IMR-90 (cell line): ENCODE results near the gene DRC7. TPM values are rescaled to one million over a fixed set of nuclear protein-coding genes. Genes with fewer than 3 reads are reported as not detected.

Experiments
- ATAC-seq: fragments of 200-7000 bp; cut with Tn5 transposase; 2 replicates; pipeline ENCODE4 v1.9.1; 2020; ENCODE audit warnings: low read depth, mild to moderate bottlenecking, moderate library complexity
- BruUV-seq: library from RNA; stranded (reverse); fragments of 400-500 nt; replicated peaks from 2 replicates; lab custom pipeline; 2021; lab: Mats Ljungman, UMichigan
- CTCF ChIA-PET: fragments of 300-600 bp; formaldehyde crosslinking; extraction: SDS; loops from one replicate; lab custom pipeline; 2021; ENCODE audit warnings: antibody characterized with exemption; lab: Yijun Ruan, JAX
- POLR2A ChIA-PET: fragments of 300-600 bp; sonication (Branson Sonifier 250); formaldehyde crosslinking; loops from one replicate; lab custom pipeline; 2022; ENCODE audit warnings: antibody characterized with exemption; ENCODE audit not compliant: unreplicated experiment; lab: Charles Lee
- DNase-seq: peaks from one replicate; pipeline ENCODE4 v3.0.0; 2013
- H2AFZ ChIP-seq: replicated peaks from 2 replicates; pipeline ENCODE3; 2013; ENCODE audit warnings: low read length, mild to moderate bottlenecking; ENCODE audit not compliant: poor library complexity
- H2AK5ac ChIP-seq: 2 replicates; pipeline ENCODE4 v1.6.1; 2013; ENCODE audit warnings: low read depth, low read length, inconsistent platforms
- H2AK9ac ChIP-seq: replicated peaks from 2 replicates; pipeline ENCODE3; 2013; ENCODE audit warnings: mild to moderate bottlenecking, low read depth, low read length, moderate library complexity; ENCODE audit not compliant: poor library complexity
- H2BK120ac ChIP-seq: 2 replicates; pipeline ENCODE4 v1.6.1; 2013; ENCODE audit warnings: low read depth, low read length, inconsistent platforms
- H2BK15ac ChIP-seq: 3 replicates; pipeline ENCODE4 v1.6.1; 2013; ENCODE audit warnings: low read depth, low read length, inconsistent platforms
- H2BK20ac ChIP-seq: 2 replicates; pipeline ENCODE4 v1.6.1; 2013; ENCODE audit warnings: low read depth, mild to moderate bottlenecking, inconsistent platforms, low read length, moderate library complexity
- H2BK5ac ChIP-seq: 2 replicates; pipeline ENCODE4 v1.6.1; 2013; ENCODE audit warnings: mild to moderate bottlenecking, low read depth, low read length, inconsistent platforms; ENCODE audit not compliant: poor library complexity, severe bottlenecking
- H3K14ac ChIP-seq: replicated peaks from 2 replicates; pipeline ENCODE4 v1.6.1; 2013; ENCODE audit warnings: low read depth, low read length, inconsistent platforms
- H3K18ac ChIP-seq: 2 replicates; pipeline ENCODE4 v1.6.1; 2013; ENCODE audit warnings: low read depth, low read length, control low read depth
- H3K23ac ChIP-seq: 2 replicates; pipeline ENCODE4 v1.6.1; 2013; ENCODE audit warnings: low read depth, low read length, inconsistent platforms
- H3K27ac ChIP-seq: 2 replicates; pipeline ENCODE4 v1.5.1; 2013; ENCODE audit warnings: mild to moderate bottlenecking, control low read depth, low read length; ENCODE audit not compliant: insufficient read depth
- H3K27me3 ChIP-seq: 2 replicates; pipeline ENCODE4 v1.6.1; 2013; ENCODE audit warnings: low read length; ENCODE audit not compliant: control insufficient read depth, insufficient read depth
- H3K36me3 ChIP-seq: 2 replicates; pipeline ENCODE4 v1.6.1; 2013; ENCODE audit warnings: low read length, mixed read lengths; ENCODE audit not compliant: control insufficient read depth, insufficient read depth
- H3K4ac ChIP-seq: 2 replicates; pipeline ENCODE4 v1.6.1; 2013; ENCODE audit warnings: low read depth, low read length, inconsistent platforms
- H3K4me1 ChIP-seq: 2 replicates; pipeline ENCODE4 v1.6.1; 2013; ENCODE audit warnings: low read length, mixed read lengths; ENCODE audit not compliant: control insufficient read depth, insufficient read depth
- H3K4me2 ChIP-seq: 2 replicates; pipeline ENCODE4 v1.6.1; 2013; ENCODE audit warnings: low read depth, mild to moderate bottlenecking, control low read depth, low read length, moderate library complexity
- H3K4me3 ChIP-seq: 2 replicates; pipeline ENCODE4 v1.5.1; 2013; ENCODE audit warnings: low read depth, mild to moderate bottlenecking, control low read depth, low read length, moderate library complexity; ENCODE audit not compliant: insufficient read depth
- H3K56ac ChIP-seq: 2 replicates; pipeline ENCODE4 v1.6.1; 2013; ENCODE audit warnings: low read length, inconsistent platforms; ENCODE audit not compliant: insufficient read depth; ENCODE audit errors: extremely low read depth
- H3K79me1 ChIP-seq, 2 experiments: 2 replicates each; pipeline ENCODE4 v1.6.1; 2013; ENCODE audit warnings: low read length in 2 of 2, inconsistent platforms in 1 of 2, low read depth in 1 of 2
- H3K9ac ChIP-seq: 2 replicates; pipeline ENCODE4 v1.6.1; 2013; ENCODE audit warnings: low read depth, low read length, control low read depth
- H3K9me1 ChIP-seq: 2 replicates; pipeline ENCODE4 v1.6.1; 2013; ENCODE audit warnings: low read length, inconsistent platforms; ENCODE audit not compliant: insufficient read depth
- H3K9me3 ChIP-seq: 2 replicates; pipeline ENCODE4 v1.6.1; 2013; ENCODE audit warnings: low read length; ENCODE audit not compliant: control insufficient read depth, insufficient read depth
- H4K20me1 ChIP-seq: 2 replicates; pipeline ENCODE4 v1.6.1; 2013; ENCODE audit warnings: low read length, inconsistent platforms; ENCODE audit not compliant: insufficient read depth
- H4K5ac ChIP-seq: 2 replicates; pipeline ENCODE4 v1.6.1; 2013; ENCODE audit warnings: mild to moderate bottlenecking, low read depth, low read length, control low read depth
- H4K8ac ChIP-seq, 2 experiments: 2 replicates each; pipeline ENCODE4 v1.6.1; 2013; ENCODE audit warnings: low read depth in 2 of 2, low read length in 2 of 2, control low read depth in 1 of 2, inconsistent platforms in 1 of 2
- H4K91ac ChIP-seq: 2 replicates; pipeline ENCODE4 v1.6.1; 2013; ENCODE audit warnings: low read depth, low read length, inconsistent platforms; ENCODE audit not compliant: insufficient read depth
- BHLHE40 ChIP-seq: fragments of 150-350 bp; IDR thresholded peaks from 2 replicates; pipeline ENCODE4 v1.6.1; 2016; ENCODE audit warnings: mild to moderate bottlenecking, low read depth, low read length
- CEBPB ChIP-seq: IDR thresholded peaks from 2 replicates; pipeline ENCODE4 v1.6.1; 2012; ENCODE audit warnings: low read depth, low read length, improper control_type of control experiment
- CHD1 ChIP-seq: IDR thresholded peaks from 2 replicates; pipeline ENCODE4 v1.6.1; 2012; ENCODE audit warnings: low read depth, low read length, improper control_type of control experiment
- CTCF ChIP-seq: conservative IDR thresholded peaks from 2 replicates; pipeline ENCODE4 v1.5.1; 2012; ENCODE audit warnings: mild to moderate bottlenecking, low read depth, low read length, improper control_type of control experiment
- ELK1 ChIP-seq: fragments of 150-350 bp; IDR thresholded peaks from 2 replicates; pipeline ENCODE4 v1.6.1; 2016; ENCODE audit warnings: low read depth, mild to moderate bottlenecking, low read length, moderate library complexity, borderline replicate concordance
- FOS ChIP-seq: fragments of 150-350 bp; IDR thresholded peaks from 2 replicates; pipeline ENCODE4 v1.6.1; 2016; ENCODE audit warnings: low read depth, low read length
- MAFK ChIP-seq: IDR thresholded peaks from 2 replicates; pipeline ENCODE4 v1.6.1; 2012; ENCODE audit warnings: low read depth, low read length, improper control_type of control experiment
- MAZ ChIP-seq: IDR thresholded peaks from 2 replicates; pipeline ENCODE4 v1.6.1; 2012; ENCODE audit warnings: low read depth, mild to moderate bottlenecking, low read length, improper control_type of control experiment, moderate library complexity, borderline replicate concordance
- MXI1 ChIP-seq: IDR thresholded peaks from 2 replicates; pipeline ENCODE4 v1.6.1; 2012; ENCODE audit warnings: low read depth, mild to moderate bottlenecking, low read length, moderate library complexity, borderline replicate concordance
- NFE2L2 ChIP-seq: fragments of 150-350 bp; IDR thresholded peaks from 2 replicates; pipeline ENCODE4 v1.6.1; 2016; ENCODE audit warnings: low read depth, mild to moderate bottlenecking, low read length
- POLR2A ChIP-seq: IDR thresholded peaks from 2 replicates; pipeline ENCODE4 v1.6.1; 2012; ENCODE audit warnings: mild to moderate bottlenecking, low read depth, low read length
- RCOR1 ChIP-seq: IDR thresholded peaks from 2 replicates; pipeline ENCODE4 v1.6.1; 2012; ENCODE audit warnings: mild to moderate bottlenecking, low read length, improper control_type of control experiment; ENCODE audit not compliant: insufficient replicate concordance
- RFX5 ChIP-seq: IDR thresholded peaks from 2 replicates; pipeline ENCODE4 v1.8.0; 2012; ENCODE audit warnings: low read depth, mild to moderate bottlenecking, low read length, moderate library complexity
- SMC3 ChIP-seq: fragments of 150-350 bp; IDR thresholded peaks from 2 replicates; pipeline ENCODE4 v1.6.1; 2016; ENCODE audit warnings: low read depth, mild to moderate bottlenecking, antibody characterized with exemption, low read length, moderate library complexity
- USF2 ChIP-seq: fragments of 150-350 bp; IDR thresholded peaks from 2 replicates; pipeline ENCODE4 v1.6.1; 2017; ENCODE audit warnings: mild to moderate bottlenecking, antibody characterized with exemption, low read length, low read depth
- WGBS, 2 experiments: methylation state at CpG; one replicate each; pipeline versions ENCODE4 v1.1.5 to v1.1.7; 2013; ENCODE audit warnings: missing lambda C conversion rate in 2 of 2; ENCODE audit not compliant: insufficient read length in 1 of 2; ENCODE audit errors: extremely low coverage in 2 of 2; 5-methylcytosine and 5-hydroxymethylcytosine counted together
- dilution Hi-C: fragments of 300-500 bp; cut with HindIII; formaldehyde crosslinking; loops from one replicate; pipeline ENCODE4 v1.14.3; 2018; ENCODE audit warnings: low sequenced_read_pairs; ENCODE audit not compliant: unreplicated experiment
- in situ Hi-C: fragments of 300-500 bp; cut with MboI; formaldehyde crosslinking; loops from 3 replicates; pipeline ENCODE4 v1.14.3; 2019; ENCODE audit warnings: low sequenced_read_pairs, inconsistent platforms, mixed read lengths
- intact Hi-C: fragments of 100-400 bp; cut with micrococcal nuclease; formaldehyde crosslinking; loops from 2 replicates; pipeline ENCODE4 v1.10.0; 2022
- polyA plus RNA-seq, 3 experiments: library from polyadenylated mRNA; depleted of rRNA; stranded (reverse); fragments of >200 nt; gene quantifications; 2 replicates each; pipeline ENCODE4 v1.2.3, GENCODE V29; 2012; ENCODE audit warnings: low replicate concordance in 1 of 3
- total RNA-seq: library from RNA; depleted of rRNA; stranded (reverse); fragments of >200 nt; gene quantifications from 2 replicates; pipeline ENCODE4 v1.2.3, GENCODE V29; 2012

Gene DRC7
- total and polyA plus RNA-seq, 2 of the 4 experiments (the other 2 are of a cell fraction): not detected

GRCh38 chr16:57707331-57707730, 12.7 kb downstream of the DRC7 start:
- no TSS peak for BruUV-seq
- 0% methylated on average over 1 of the region's 11 CpGs; no CpG with 5 or more reads in 1 of the 2 experiments for WGBS, 2 experiments
- POLR2A ChIA-PET: no interaction called here
- Histone ChIP-seq H3K14ac (no peak overlapping the region), H3K23ac (no peak overlapping the region), H4K5ac (no peak overlapping the region), H3K4ac (no peak overlapping the region), H3K4me1 (no peaks in the 10 kb centered on the region), H3K27me3 (peaks cover 35% of the 10 kb centered on the region), H3K79me1 (no peaks in the 10 kb centered on the region), H2AK5ac (no peak overlapping the region), H3K9me1 (no peaks in the 10 kb centered on the region), H3K27ac (no peak overlapping the region), H3K36me3 (no peaks in the 10 kb centered on the region), H3K18ac (no peak overlapping the region), H3K9ac (no peak overlapping the region), H2AK9ac (no peak overlapping the region), H4K8ac (no peak overlapping the region), H3K56ac (no peak overlapping the region), H4K91ac (no peak overlapping the region), H4K20me1 (no peaks in the 10 kb centered on the region), H2BK15ac (no peak overlapping the region), H2BK5ac (no peak overlapping the region), H2BK20ac (no peak overlapping the region), H3K4me3 (no peak overlapping the region), H2AFZ (no peak overlapping the region), H3K9me3 (no peaks in the 10 kb centered on the region), H3K4me2 (no peak overlapping the region), H2BK120ac (no peak overlapping the region)
- in situ Hi-C loops (no loop called here), dilution Hi-C loops (no loop called here), intact Hi-C loops (no loop called here)
- CTCF ChIA-PET: interaction anchor here (0.5 kb wide), 1 partner anchor 988 kb away, joined by 3 read pairs; no protein-coding TSS in a partner anchor
- TF ChIP-seq MAZ: no peak
- TF ChIP-seq NFE2L2: no peak
- TF ChIP-seq MAFK: no peak
- no peak for TF ChIP-seq POLR2A
- TF ChIP-seq USF2: no peak
- no peak for TF ChIP-seq CHD1
- TF ChIP-seq MXI1: no peak
- no peak for TF ChIP-seq FOS
- no peak for TF ChIP-seq ELK1
- no peak for TF ChIP-seq BHLHE40
- TF ChIP-seq RCOR1: no peak
- TF ChIP-seq SMC3: no peak
- no peak for TF ChIP-seq CEBPB
- no peak for TF ChIP-seq CTCF
- TF ChIP-seq RFX5: no peak
- no peak for DNase-seq
- ATAC-seq: no peak
